B cell (primary cell): Measurements from ENCODE around the gene CMTR1.

ENCODE experiments used
- CTCF ChIP-seq: fragments of 200-600 bp; IDR thresholded peaks from one replicate; pipeline ENCODE4 v1.8.0; 2022; ENCODE audit warnings: antibody characterized with exemption, mild to moderate bottlenecking
- EZH2 ChIP-seq: IDR thresholded peaks from 2 replicates; pipeline ENCODE4 v1.6.1; 2012; ENCODE audit warnings: borderline replicate concordance, low read depth, mild to moderate bottlenecking, moderate library complexity, low read length; ENCODE audit not compliant: insufficient read depth, poor library complexity, severe bottlenecking

DNA sequence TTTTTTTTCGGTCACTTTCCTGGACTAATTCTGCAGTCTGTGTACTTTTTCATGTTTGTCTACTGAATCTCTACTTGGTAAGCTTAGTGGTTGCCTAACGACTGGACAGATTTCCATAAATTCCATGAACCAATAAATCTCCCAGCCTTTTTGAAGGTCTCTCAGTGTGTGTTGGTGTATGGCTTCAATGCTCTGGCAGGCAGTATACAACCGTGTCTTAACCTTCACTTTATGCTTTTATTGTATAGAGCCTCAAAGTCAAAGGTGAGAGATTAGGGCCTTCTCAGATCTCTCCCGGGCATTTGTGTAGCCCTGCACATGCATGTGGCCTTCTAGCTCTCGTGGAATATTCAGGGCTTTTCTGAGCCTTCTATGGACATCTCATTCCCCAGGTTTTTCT, 14.3 kb upstream of the CMTR1 start:
- TF ChIP-seq CTCF (no peak), EZH2 (no peak)
